HG03060 (cell line): ENCODE results near the gene FAIM.
"Not testable (repeated sequence)": the region's sequence is repeated elsewhere in the genome, so short reads cannot be mapped to it uniquely, and the experiment has no call there.

ENCODE experiments used
- ATAC-seq: cut with Tn5 transposase; IDR thresholded peaks from one replicate; pipeline ENCODE4 v1.9.1; 2021; ENCODE audit warnings: low read depth, moderate number of reproducible peaks; ENCODE audit not compliant: unreplicated experiment

FAIM gene

DNA sequence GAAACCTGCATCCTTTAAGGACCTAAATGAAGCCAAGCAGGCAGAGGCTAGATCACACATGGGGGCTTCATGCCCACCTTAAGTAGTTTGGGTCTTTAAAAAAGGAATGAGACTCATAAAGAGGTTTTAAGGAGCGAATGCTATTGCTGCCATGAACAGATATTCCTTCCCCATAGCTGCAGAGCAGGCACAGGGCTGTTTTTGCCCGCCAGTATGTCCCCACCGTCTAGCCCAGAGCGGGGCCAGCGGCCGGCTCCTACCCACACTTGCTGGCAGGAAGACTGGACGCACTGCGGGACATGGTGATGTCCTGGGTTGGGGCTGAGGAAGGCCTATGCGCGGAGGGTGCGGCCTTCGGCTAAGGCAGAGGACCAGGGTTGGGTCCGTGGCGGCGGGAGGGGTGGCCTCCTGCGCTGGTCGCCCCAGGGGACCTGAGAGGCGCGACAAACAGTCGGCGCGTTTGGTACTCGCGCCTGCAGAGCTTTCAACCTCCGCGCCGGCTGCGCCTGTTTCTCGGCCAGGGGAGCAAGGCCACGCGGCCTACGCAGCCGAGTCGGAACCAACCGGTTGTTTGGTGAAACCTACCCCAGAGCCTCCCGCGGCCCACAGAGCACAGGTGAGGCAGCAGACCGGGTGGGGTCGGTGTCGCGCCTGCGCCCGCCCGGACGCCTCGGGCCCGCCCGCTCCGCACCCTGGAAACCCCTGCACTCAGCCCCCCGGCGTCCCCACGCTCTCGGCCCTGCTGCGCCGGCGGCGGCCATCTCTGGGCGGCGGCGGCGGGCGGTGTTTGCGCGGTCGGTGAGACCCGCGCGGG lies at the start of gene FAIM:
Gene FAIM (plus strand): TSS at position 450 of the 814 bp plus-strand sequence. CDS start 10,956 bp downstream, outside the sequence.
- ATAC-seq: peak; percentile 46

- ATAC-seq: no peak
Measured at GRCh38 chr3:138559134-138559533, 49.4 kb upstream of the FAIM start.

GRCh38 chr3:138560501-138560900 lies 48.1 kb upstream of the FAIM start:
- ATAC-seq: no peak

- not testable (repeated sequence) for ATAC-seq
Measured at GRCh38 chr3:138562902-138563301, 45.7 kb upstream of the FAIM start.

GRCh38 chr3:138566293-138566692 lies 42.3 kb upstream of the FAIM start:
- not testable (repeated sequence) for ATAC-seq

DNA sequence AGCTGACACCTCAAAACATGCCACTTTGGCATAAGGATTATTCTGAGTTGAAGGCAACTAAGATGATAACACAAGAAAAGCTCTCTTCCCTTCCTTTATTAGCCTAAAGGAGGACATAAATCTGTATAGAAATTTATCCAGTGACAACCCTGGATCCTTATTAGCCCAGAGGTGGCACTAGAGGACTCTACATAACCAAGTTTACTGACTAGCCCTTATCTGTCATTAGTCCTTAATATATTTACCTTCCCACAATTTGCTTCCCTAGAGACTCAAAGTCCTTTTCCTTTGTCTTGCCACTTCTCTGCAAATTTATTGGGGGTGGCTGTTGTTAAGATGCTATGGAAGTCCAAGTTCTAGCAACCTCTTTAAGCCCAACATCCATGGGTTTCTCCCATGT lies 41.2 kb upstream of the FAIM start:
- no peak for ATAC-seq

- no peak for ATAC-seq
Measured at GRCh38 chr3:138569090-138569489, 39.5 kb upstream of the FAIM start.

GRCh38 chr3:138569624-138570023 lies 38.9 kb upstream of the FAIM start:
- ATAC-seq: not testable (repeated sequence)

GRCh38 chr3:138573138-138573537 lies 35.4 kb upstream of the FAIM start:
- ATAC-seq: no peak

GRCh38 chr3:138578141-138578540 lies 30.4 kb upstream of the FAIM start:
- ATAC-seq: peak; percentile 88

- no peak for ATAC-seq
Measured at GRCh38 chr3:138578961-138579574, 29.5 kb upstream of the FAIM start.

DNA sequence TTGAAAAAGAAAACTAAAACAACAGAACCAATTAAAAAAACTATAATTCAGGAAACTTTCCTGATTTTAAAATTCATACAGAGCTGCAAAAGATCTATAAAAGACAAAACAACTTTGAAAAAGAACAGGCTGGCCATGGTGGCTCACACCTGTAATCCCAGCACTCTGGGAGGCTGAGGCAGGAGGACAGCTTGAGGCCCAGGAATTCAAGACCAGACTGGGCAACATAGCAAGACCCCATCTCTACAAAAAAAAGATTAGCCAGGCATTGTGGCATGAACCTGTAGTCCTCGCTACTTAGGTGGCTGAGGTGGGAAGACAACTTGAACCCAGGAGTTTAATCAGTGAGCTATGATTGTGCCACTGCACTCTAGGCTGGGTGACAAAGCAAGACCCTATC lies 21.2 kb upstream of the FAIM start:
- ATAC-seq: no peak

DNA sequence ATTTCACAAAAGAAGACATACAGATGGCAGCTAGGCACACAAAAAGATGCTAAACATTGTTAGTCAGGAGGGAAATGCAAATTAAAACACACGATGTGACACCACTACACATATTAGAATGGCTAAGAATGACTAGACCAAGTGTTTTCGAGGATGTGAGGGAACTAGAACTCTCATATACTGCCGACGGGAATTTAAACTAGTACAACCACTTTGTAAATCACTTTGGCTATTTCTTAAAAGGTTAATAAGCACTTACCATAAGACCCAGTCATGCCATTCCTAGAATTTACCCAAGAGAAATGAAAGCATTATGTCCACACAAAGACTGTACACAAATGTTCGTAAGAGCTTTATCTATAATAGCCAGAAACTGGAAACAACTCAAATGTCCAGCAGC lies 20.1 kb upstream of the FAIM start:
- no peak for ATAC-seq

DNA sequence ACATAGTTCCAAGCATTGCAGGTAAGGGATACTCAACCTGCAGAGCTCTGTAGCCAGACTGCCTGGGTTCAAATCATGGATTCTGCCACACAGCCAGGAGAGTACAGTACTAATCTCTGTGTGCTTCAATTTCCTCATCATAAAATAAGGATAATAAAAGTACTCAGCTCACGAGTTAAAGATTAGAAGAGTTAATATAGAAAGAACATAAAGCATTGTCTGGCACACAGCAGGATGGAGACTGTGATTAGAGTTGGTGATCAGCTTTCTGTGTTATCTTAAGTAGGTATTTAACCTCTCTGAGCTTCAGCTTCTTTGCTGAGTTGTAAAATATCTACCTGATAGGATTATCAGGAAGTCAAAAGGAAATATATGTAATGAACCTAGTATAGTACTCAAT lies 17.2 kb upstream of the FAIM start:
- ATAC-seq: no peak

DNA sequence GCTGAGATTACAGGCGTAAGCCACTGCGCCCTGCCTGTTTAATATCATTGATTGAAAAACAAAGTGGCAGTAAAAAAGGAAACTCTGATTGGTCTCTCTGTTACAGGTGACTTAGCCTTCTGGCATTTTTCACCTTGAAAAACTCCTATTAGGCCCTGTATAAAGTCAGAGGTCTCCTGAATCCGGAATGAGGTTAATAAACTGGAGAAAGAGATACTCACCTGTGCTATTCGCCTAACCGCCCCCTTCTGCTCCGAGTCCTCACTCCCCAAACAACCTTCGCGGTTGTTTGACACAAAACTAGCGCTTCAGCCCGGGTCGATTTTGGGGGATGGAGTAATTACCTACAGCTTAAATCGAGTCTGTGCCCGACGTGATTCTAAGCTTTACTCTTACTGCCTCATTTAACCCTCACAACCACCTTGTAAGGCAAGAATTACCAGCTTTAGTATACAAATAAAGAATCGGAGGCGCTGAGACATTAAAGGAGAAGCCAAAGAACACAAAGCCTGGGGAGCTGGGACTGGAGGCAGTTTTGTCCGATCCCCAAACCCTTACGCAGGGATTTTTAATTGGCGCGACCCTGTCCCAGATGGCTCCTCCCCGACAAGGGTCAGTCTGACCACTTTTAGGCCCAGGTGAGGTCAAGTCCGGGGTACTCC lies 15.0 kb upstream of the FAIM start:
- ATAC-seq: no peak

GRCh38 chr3:138594150-138594934 lies 14.2 kb upstream of the FAIM start, which contains the start of gene CEP70:
Gene CEP70, minus strand, starts transcription at chr3:138594260. Its CDS starts 21,333 bp downstream, at chr3:138572927.
- peak; percentile 75 for ATAC-seq

DNA sequence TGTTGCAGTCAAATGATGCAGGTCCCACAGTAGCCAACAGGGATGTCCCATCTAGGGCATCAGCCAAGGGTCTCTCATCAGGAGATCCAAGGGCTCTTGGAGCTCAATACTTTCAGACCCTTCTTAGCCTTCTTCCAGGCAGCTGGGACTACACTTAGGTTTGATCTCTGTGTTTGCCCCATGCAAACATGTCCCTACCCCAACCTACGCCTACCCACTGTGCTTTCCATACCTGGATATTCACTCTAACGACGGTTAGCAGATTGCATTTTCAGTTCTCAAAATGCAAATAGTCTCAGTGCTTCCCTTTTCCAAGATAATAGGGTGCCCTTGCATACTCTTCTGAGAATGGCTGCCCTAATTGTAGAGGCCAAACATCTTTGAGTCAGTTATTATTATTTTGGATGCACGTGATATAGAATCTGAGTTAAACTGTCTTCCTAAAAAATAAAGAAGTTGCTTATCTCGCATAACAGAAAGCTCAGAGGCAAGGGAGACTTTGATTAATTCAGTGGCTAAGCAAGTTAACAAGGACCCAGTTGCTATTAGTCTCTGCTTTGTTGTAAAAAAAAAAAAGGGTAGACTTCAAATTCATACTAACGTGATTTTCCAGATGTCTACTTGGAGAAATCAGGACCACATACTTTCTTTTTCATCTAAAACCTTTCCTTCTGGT lies 13.5 kb upstream of the FAIM start:
- peak; percentile 3 for ATAC-seq

GRCh38 chr3:138597186-138597976 lies 11.2 kb upstream of the FAIM start:
- ATAC-seq: not testable (repeated sequence)

GRCh38 chr3:138598534-138598933 lies 10.0 kb upstream of the FAIM start:
- ATAC-seq: no peak
